ENCODE measurements around the gene ASCC2. TPM values are rescaled to one million over a fixed set of nuclear protein-coding genes. Genes with fewer than 3 reads are reported as not detected.

Gene ASCC2
- polyA plus RNA-seq, 1 experiment: 62.6 TPM

GRCh38 chr22:29753808-29754657, 84.0 kb downstream of the ASCC2 start:
- Histone ChIP-seq H3K4me3 (ENCODE audit: low read depth, low read length) (no peak overlapping the region), H3K27me3 (ENCODE audit: control insufficient read depth, insufficient read depth, low read length) (no peaks in the 10 kb centered on the region), H3K36me3 (ENCODE audit: control insufficient read depth, insufficient read depth, low read length) (no peaks in the 10 kb centered on the region)
- no peak for DNase-seq (ENCODE audit: low read depth)
- no peak for TF ChIP-seq CTCF (IDR thresholded peaks at IDR 0.05; ENCODE audit: insufficient read depth, low read depth, low read length)
- ChIA-PET POLR2A (no interaction called here), CTCF (interaction anchor here (1.2 kb wide), 1 partner anchor 118 kb away, joined by 4 read pairs; no protein-coding TSS in a partner anchor)

GRCh38 chr22:29751669-29752068, 86.4 kb downstream of the ASCC2 start:
- Histone ChIP-seq H3K27me3 (ENCODE audit: control insufficient read depth, insufficient read depth, low read length) (no peaks in the 10 kb centered on the region), H3K36me3 (ENCODE audit: control insufficient read depth, insufficient read depth, low read length) (peaks cover 5% of the 10 kb centered on the region; the same call in 1 of the 2 replicates), H3K4me3 (ENCODE audit: low read depth, low read length) (no peak overlapping the region)
- ChIA-PET CTCF (interaction anchor here (0.6 to 2.5 kb wide), 3 partner anchors 10 to 326 kb away, joined by 3 to 7 read pairs (median 4); no protein-coding TSS in a partner anchor), POLR2A (no interaction called here)
- TF ChIP-seq CTCF (IDR thresholded peaks at IDR 0.05; ENCODE audit: insufficient read depth, low read depth, low read length): no peak
- DNase-seq (ENCODE audit: low read depth): no peak

GRCh38 chr22:29750559-29751538, 87.2 kb downstream of the ASCC2 start:
- ChIA-PET POLR2A (no interaction called here), CTCF (interaction anchor here (1.0 to 2.5 kb wide), 3 partner anchors 9 to 258 kb away, joined by 3 to 7 read pairs (median 3); no protein-coding TSS in a partner anchor)
- no peak for TF ChIP-seq CTCF (IDR thresholded peaks at IDR 0.05; ENCODE audit: insufficient read depth, low read depth, low read length)
- no peaks in the 10 kb centered on the region for H3K27me3 ChIP-seq (ENCODE audit: control insufficient read depth, insufficient read depth, low read length)
- H3K4me3 ChIP-seq (ENCODE audit: low read depth, low read length): no peak overlapping the region
- no peak for DNase-seq (ENCODE audit: low read depth)
- H3K36me3 ChIP-seq (ENCODE audit: control insufficient read depth, insufficient read depth, low read length): peaks cover 5% of the 10 kb centered on the region; the same call in 1 of the 2 replicates

GRCh38 chr22:29750029-29750428, 88.0 kb downstream of the ASCC2 start:
- Histone ChIP-seq H3K36me3 (ENCODE audit: control insufficient read depth, insufficient read depth, low read length) (peaks cover 6% of the 10 kb centered on the region; the same call in 1 of the 2 replicates), H3K4me3 (ENCODE audit: low read depth, low read length) (no peak overlapping the region), H3K27me3 (ENCODE audit: control insufficient read depth, insufficient read depth, low read length) (no peaks in the 10 kb centered on the region)
- TF ChIP-seq CTCF (IDR thresholded peaks at IDR 0.05; ENCODE audit: insufficient read depth, low read depth, low read length): no peak
- ChIA-PET CTCF (interaction anchor here (1.1 kb wide), 1 partner anchor 10 kb away, joined by 3 read pairs; no protein-coding TSS in a partner anchor), POLR2A (no interaction called here)
- no peak for DNase-seq (ENCODE audit: low read depth)
